Breast epithelium (tissue), 3 donors: ENCODE measurements around the gene ING4.

Experiments used
- POLR2AphosphoS5 ChIP-seq, 3 donors: sonication (generic); formaldehyde crosslinking; IDR thresholded peaks; one replicate each; pipeline ENCODE4 v1.6.1; 2017; ENCODE audit warnings: antibody characterized with exemption in 3 of 3
- TF ChIP-seq, protein P1 (sequence below), 3 donors: fragments of 450-650 bp; IDR thresholded peaks; one replicate each; pipeline ENCODE4 v1.5.1; 2016 to 2017; ENCODE audit warnings: antibody characterized with exemption in 3 of 3, mild to moderate bottlenecking in 3 of 3, moderate library complexity in 3 of 3

DNA sequence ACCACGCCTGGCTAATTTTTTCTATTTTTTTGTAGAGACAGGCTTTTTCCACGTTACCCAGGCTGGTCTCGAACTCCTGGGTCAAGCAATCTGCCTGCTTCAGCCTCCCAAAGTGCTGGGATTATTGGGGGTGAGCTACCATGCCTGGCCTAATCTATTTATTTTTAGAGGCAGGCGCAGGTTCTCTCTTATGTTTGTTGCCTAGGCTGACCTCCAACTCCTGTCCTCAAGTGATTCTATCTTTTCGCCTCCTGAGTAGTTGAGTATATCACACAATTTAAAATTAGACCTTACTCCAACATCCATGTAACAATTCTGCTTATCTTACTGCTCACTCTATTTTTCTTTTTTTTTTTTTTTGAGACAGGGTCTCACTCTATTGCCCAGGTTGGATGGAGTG is 8.9 kb downstream of the ING4 start:
- TF ChIP-seq, protein P1, sequence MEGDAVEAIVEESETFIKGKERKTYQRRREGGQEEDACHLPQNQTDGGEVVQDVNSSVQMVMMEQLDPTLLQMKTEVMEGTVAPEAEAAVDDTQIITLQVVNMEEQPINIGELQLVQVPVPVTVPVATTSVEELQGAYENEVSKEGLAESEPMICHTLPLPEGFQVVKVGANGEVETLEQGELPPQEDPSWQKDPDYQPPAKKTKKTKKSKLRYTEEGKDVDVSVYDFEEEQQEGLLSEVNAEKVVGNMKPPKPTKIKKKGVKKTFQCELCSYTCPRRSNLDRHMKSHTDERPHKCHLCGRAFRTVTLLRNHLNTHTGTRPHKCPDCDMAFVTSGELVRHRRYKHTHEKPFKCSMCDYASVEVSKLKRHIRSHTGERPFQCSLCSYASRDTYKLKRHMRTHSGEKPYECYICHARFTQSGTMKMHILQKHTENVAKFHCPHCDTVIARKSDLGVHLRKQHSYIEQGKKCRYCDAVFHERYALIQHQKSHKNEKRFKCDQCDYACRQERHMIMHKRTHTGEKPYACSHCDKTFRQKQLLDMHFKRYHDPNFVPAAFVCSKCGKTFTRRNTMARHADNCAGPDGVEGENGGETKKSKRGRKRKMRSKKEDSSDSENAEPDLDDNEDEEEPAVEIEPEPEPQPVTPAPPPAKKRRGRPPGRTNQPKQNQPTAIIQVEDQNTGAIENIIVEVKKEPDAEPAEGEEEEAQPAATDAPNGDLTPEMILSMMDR (IDR thresholded peaks at IDR 0.05): no peak
- TF ChIP-seq POLR2AphosphoS5 (IDR thresholded peaks at IDR 0.05): no peak
